ENCODE data around the gene LGR6.

GRCh38 chr1:202153284-202153683 lies 40.3 kb upstream of the LGR6 start:
- TF ChIP-seq GATA2 (IDR thresholded peaks at IDR 0.05; ENCODE audit: low read depth, low read length), result no peak
- no peak for TF ChIP-seq GATA3 (IDR thresholded peaks at IDR 0.05; ENCODE audit: low read depth, low read length)

Measured in SH-SY5Y (cell line).